ENCODE measurements around the gene GALNT13. TPM values are rescaled to one million over a fixed set of nuclear protein-coding genes. Genes with fewer than 3 reads are reported as not detected.

Gene GALNT13
- total RNA-seq, 1 donor from 2014 or later = 28.4 TPM

DNA sequence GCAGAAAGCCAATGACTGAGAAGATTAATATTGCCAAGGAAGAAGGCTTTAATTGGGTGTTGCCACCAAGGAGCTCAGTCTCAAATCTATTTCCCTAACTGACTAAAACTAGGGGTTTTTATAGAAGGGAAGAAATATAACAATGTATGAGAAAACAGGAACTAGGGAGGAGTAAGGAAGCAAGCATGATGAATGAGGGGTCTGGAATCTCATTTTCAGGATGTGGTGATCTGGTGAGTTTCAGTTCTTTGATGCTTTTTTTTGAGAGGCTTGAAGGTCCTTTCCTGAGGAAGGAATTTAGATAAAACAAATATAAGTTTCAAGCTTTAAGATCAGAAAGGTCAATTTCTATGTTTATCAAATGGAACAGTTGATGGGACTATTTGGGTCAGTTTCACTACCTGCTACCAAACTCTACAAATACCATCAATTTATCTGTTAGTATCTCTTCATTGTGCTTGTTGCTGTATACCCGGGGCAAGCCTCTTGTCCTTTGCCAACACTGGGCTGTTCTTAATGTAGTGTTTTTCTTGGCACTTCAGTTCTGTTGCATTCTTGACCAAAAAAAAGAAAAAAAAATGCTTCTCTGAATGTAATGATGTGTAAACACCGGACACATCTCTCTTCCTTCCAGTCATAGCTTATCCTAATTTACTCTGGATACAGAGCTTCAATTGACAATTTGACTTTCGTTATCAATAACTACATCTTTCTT lies 357.0 kb downstream of the GALNT13 start:
- no peak for DNase-seq

DNA sequence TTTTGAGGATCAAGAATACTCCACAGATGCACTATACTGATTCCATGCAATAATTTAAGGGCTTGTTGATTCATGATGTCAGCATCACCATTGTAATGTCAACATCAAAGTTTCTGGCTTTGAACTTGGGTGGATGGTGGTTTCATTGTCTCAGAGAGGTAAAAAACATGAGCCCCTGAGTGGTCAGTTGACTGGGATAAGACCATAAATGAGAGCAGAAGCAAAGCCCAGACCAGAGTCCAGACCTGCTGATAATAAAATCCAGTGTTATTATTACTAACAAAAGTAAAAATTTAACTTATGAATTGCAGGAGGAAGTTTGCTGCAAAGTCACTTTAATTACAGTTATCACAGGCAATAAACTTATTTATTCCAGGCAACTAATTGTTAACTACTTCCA lies 358.2 kb downstream of the GALNT13 start:
- DNase-seq = no peak

GRCh38 chr2:154231021-154231420 lies 359.3 kb downstream of the GALNT13 start:
- DNase-seq = no peak

GRCh38 chr2:154233231-154233630 lies 361.5 kb downstream of the GALNT13 start:
- no peak for DNase-seq

DNA sequence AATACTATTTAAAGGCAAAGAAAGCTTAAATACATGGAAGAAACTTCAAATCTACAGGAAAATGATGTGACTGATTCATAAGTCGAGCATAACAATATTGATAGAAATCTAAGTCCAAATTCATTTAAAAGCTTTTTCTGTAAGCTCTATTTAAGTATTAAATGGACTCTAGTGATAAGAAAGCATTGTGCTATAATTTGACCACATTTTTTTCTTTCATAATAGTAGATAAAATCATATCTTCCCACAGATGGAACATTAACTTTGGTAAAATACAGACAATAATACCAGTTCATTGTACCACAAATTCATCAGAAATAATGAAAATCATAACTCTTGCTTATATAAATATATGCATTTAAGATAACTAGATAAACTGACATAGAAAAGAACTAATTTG lies 366.5 kb downstream of the GALNT13 start:
- DNase-seq = no peak

DNA sequence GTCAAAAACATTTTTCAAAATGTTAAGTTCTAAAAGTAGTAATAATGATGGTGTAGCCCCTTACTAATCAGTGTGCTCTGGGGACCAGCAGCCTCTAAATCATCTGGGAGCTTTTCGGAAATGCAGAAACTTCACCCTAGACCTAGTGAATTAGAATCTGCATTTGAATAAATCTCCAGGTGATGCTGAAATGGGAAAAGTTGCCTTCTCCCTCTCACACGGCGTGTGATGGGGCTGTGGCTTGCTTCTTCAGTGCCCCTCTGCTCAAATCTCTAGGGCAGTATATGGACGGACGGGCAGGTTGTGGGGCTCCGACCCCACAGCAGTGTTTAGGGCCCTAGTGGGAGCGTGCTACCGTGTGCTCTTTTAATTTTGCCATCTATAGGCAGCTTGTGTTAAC lies 368.6 kb downstream of the GALNT13 start:
- DNase-seq = no peak

DNA sequence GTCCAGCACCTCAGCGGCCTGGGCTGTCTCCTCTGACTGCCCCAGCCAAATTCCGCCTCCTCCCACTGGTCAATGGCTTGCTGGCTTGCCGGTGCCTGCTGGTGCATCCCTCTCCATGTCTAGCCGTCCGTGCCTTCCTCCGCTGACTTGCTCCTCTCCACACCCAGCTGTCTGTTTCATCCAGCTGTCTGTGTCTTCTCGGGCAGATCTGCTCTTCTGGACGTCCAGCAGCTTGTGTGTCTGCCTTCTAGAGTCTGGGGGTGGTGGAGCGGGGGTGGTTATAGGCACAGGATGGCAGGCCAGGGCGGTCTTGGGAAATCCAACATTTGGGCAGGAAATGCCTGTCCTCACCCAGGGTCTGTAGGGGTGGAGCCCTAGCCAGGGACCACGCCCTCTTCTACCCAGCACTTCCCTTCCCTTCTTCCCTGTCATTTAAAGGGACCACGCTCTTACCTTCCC lies 369.2 kb downstream of the GALNT13 start:
- no peak for DNase-seq

DNA sequence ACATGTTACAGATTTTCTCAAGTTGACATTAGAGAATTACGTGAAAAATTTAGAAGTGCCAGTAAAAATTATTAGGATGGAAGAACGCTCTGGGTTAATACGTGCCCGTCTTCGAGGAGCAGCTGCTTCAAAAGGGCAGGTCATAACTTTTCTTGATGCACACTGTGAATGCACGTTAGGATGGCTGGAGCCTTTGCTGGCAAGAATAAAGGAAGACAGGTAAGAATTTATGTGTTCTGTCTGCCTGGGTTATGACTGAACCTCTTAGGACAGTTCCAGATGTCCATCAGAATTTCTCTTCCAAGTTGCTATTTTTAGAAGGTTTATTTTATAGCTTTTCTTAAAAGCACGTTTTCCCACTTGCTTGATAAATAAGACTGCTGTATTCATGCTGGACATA lies 371.0 kb downstream of the GALNT13 start:
- DNase-seq = no peak

DNA sequence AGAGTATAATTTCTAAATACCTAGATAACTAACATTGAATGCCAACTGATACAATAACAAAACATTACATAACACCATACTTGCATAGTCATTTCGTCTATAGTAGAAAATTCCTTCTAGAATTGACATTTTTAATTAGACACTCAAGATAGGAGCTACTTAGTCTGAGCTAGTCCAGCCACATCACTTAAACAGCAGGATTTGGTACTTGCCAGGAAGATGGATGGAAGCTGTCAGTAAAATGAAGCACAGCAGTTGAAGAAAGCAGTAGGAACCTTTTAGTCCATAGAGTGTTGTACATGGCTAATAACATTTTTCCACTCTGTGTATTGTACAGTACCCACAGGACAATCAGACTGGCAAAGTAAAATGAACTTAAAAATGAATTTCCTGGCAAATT lies 372.0 kb downstream of the GALNT13 start:
- no peak for DNase-seq

- DNase-seq = no peak
These were observed 373.2 kb downstream of the GALNT13 start for GRCh38 chr2:154244932-154245331.

- DNase-seq = no peak
These were observed 375.8 kb downstream of the GALNT13 start for GRCh38 chr2:154247503-154247902.

- no peak for DNase-seq
These were observed 384.4 kb downstream of the GALNT13 start for GRCh38 chr2:154256136-154256535.

DNA sequence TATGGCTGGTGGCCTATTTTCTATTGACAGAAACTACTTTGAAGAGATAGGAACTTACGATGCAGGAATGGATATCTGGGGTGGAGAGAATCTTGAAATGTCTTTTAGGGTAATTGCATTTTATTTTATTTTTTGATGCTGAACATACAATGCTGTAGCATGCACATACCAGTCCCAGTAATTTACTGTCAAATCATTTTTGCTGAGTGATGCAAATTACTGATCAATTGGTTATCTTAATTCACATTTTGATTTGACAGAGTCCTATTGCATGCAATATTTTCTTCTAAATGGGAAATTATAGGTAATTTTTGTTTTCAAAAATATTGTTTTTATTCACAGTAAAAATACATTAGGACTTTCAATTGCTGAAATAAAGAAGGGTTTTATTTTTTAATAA lies 387.3 kb downstream of the GALNT13 start:
- DNase-seq = no peak

- DNase-seq = no peak
These were observed 389.8 kb downstream of the GALNT13 start for GRCh38 chr2:154261473-154262027.

DNA sequence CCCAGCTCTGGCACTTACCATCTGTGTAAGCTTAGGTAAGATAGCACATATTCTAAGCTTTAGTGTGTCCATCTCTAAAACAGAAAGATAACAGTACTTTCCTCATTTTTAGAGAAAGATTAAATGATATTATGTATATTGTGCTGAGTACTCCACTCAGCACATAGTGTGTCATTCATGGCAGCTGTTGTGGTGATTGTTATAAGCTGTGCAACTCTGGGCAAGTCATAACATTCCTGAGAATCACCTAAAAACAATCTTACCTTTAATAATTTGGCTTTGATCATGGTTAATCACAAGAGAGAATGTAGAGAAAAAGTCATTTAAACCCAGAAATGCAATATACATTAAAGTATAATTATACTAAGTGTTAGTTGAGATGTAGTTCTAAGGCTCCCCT lies 391.5 kb downstream of the GALNT13 start:
- DNase-seq = no peak

GRCh38 chr2:154264024-154264423 lies 392.3 kb downstream of the GALNT13 start:
- DNase-seq = no peak

GRCh38 chr2:154267983-154268382 lies 396.3 kb downstream of the GALNT13 start:
- no peak for DNase-seq

DNA sequence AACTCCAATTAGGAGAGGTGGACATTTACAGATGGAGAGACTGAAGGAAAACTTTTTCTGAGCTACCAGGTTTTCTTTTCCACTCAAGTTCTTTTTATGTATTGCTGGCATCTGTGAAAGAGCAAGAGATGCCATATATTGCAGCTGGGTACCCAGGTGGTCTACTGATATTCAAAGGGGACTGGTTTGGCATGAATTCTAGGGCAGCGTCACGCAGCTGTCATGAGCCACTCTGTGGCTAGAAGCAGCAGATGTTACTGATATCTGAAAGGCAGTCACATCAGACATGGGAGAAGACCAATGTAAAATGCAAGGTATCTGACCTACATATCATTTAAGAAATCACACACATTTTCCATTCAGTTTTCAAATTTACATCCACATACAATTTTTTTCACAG lies 408.8 kb downstream of the GALNT13 start:
- DNase-seq = no peak

DNA sequence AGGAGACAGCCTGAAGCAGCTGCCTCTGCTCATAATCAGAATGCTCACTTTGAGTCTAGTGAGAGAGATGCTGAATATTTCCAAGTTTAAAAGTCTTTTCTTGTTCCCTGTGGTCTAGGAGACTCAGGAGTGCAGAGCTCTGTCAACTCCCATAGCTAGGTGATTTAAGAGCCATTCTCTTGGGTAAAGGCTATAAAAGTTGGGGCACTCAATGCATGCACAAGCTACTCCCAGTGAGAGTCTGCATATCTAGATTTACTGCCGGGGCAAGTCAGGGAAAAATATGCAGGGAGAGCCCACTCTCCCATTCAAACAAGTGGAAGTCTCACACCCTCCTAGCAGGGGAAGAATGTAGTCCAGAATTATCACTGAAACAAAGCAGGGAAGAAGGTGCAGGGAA lies 418.1 kb downstream of the GALNT13 start:
- no peak for DNase-seq

DNA sequence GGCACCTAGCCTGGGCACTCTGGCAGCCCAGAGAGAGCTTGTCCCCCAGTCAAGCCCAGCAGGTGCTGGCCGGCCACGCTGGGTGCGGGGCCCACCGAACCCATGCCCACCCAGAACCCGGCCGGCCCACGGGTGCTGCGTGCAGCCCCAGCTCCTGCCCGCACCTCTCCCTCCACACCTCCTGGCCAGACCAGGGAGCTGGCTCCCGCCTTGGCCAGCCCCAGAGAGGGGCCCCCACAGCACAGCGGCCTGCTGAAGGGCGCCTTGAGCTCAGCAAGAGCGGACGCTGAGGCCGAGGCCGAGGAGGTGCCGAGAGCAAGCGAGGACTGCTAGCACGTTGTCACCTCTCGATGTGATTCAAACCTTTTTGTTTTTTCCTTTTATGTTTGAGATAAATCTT lies 419.8 kb downstream of the GALNT13 start:
- no peak for DNase-seq

- DNase-seq = no peak
These were observed 420.2 kb downstream of the GALNT13 start for GRCh38 chr2:154291927-154292326.

DNA sequence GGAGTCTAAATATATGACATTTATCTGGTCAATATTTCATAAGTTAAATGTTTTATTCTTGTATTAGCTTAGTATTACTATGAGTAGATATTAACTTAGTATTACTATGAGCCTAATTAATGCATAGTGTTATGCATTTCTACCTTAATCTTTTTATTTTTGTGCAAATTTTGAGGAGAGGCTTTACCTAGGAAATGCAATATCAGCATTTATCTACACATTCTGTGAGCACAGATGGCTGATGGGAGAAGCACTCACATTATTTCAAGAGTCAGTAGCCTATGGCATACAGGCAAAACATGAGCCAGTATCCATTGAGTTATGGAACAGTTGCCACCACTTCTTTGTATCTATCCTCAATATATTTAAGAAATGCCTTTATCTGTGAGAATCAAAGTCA lies 422.1 kb downstream of the GALNT13 start:
- DNase-seq = no peak

- no peak for DNase-seq
These were observed 434.7 kb downstream of the GALNT13 start for GRCh38 chr2:154306266-154306970.

GRCh38 chr2:154307007-154307406 lies 435.3 kb downstream of the GALNT13 start:
- no peak for DNase-seq
